Measurements from ENCODE around the gene SMAD7. TPM values are rescaled to one million over a fixed set of nuclear protein-coding genes. Genes with fewer than 3 reads are reported as not detected.
A peak's percentile ranks its signal among the peaks of the same experiment; 100 is the strongest.

The SMAD7 gene
- total RNA-seq, 1 donor from 2014 or later, result 8.9 TPM

GRCh38 chr18:48974304-48975119, 23.7 kb upstream of the SMAD7 start:
- H3K4me3 ChIP-seq (ENCODE audit: low read length in 3 of 3), result peak overlapping the region; percentile 65 to 72 (median 67)
- H3K9ac ChIP-seq (ENCODE audit: low read depth in 1 of 3, low read length in 3 of 3), result peak overlapping the region; percentile 70 to 88 (median 73)
- H3K27me3 ChIP-seq (ENCODE audit: control insufficient read depth in 3 of 3, insufficient read depth in 3 of 3, low read length in 3 of 3), result no peaks in the 10 kb centered on the region

GRCh38 chr18:48973731-48974130, 23.0 kb upstream of the SMAD7 start:
- Histone ChIP-seq H3K9ac (ENCODE audit: low read depth in 1 of 3, low read length in 3 of 3) (no peak overlapping the region), H3K9me3 (ENCODE audit: control insufficient read depth in 3 of 3, low read length in 3 of 3) (no peaks in the 10 kb centered on the region), H3K36me3 (ENCODE audit: control insufficient read depth in 3 of 3, insufficient read depth in 3 of 3, low read length in 3 of 3) (no peaks in the 10 kb centered on the region), H3K4me1 (ENCODE audit: control insufficient read depth in 3 of 3, insufficient read depth in 3 of 3, low read length in 3 of 3) (peaks cover 0 to 12% (median 0%) of the 10 kb centered on the region in 3 donors), H3K27me3 (ENCODE audit: control insufficient read depth in 3 of 3, insufficient read depth in 3 of 3, low read length in 3 of 3) (no peaks in the 10 kb centered on the region), H3K27ac (ENCODE audit: low read depth, low read length) (no peak overlapping the region), H3K4me3 (ENCODE audit: low read length in 3 of 3) (no peak overlapping the region)

More at GRCh38 chr18:48974304-48975119, 23.7 kb upstream of the SMAD7 start:
- H3K4me1 ChIP-seq (ENCODE audit: control insufficient read depth in 3 of 3, insufficient read depth in 3 of 3, low read length in 3 of 3), result peaks cover 0 to 12% (median 0%) of the 10 kb centered on the region in 3 donors
- H3K36me3 ChIP-seq (ENCODE audit: control insufficient read depth in 3 of 3, insufficient read depth in 3 of 3, low read length in 3 of 3), result no peaks in the 10 kb centered on the region
- H3K27ac ChIP-seq (ENCODE audit: low read depth, low read length), result peak overlapping the region; percentile 91
- no peaks in the 10 kb centered on the region for H3K9me3 ChIP-seq (ENCODE audit: control insufficient read depth in 3 of 3, low read length in 3 of 3)

DNA sequence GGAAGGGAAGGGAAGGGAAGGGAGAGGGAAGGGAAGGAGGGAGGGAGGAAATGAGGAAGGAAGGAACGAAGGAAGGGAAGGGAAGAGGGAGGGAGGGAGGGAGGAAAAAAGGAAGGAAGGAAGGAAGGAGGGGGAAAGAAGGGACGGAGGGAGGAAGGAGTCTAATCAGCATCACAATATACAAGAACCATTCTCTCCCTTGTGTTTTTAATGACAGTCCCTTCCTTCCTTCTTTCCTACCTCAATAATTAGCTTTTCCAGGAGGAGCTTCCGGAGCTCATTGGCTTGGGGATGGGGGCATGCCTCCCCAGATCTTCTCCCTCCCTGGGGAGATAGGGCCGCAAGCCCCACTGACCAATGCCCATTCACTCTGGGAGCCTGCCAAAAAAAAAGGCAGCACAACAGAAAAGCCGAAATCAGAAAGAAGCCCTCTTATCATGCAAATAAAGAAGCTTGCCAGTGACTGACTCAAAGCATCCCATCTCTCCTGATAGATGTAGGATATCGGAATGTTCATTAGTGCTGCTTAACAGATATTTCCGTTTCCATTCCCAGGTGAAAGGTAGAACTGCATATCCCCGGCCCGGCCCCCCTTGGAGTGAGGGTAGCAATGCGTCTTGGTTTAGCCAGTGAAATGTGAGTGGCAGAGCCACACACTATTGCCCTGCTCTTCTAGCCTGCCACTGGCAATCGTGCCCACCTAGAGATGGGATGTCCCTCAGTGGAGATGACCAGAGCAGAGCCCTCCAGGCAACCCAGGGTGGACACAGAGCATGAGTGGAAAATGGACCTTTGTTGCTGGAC, 17.8 kb upstream of the SMAD7 start:
- Histone ChIP-seq H3K36me3 (ENCODE audit: control insufficient read depth in 3 of 3, insufficient read depth in 3 of 3, low read length in 3 of 3) (no peaks in the 10 kb centered on the region), H3K9ac (ENCODE audit: low read depth in 1 of 3, low read length in 3 of 3) (no peak overlapping the region), H3K27ac (ENCODE audit: low read depth, low read length) (no peak overlapping the region), H3K27me3 (ENCODE audit: control insufficient read depth in 3 of 3, insufficient read depth in 3 of 3, low read length in 3 of 3) (no peaks in the 10 kb centered on the region), H3K9me3 (ENCODE audit: control insufficient read depth in 3 of 3, low read length in 3 of 3) (no peaks in the 10 kb centered on the region), H3K4me3 (ENCODE audit: low read length in 3 of 3) (no peak overlapping the region), H3K4me1 (ENCODE audit: control insufficient read depth in 3 of 3, insufficient read depth in 3 of 3, low read length in 3 of 3) (no peaks in the 10 kb centered on the region)

GRCh38 chr18:48967545-48967944, 16.8 kb upstream of the SMAD7 start:
- no peaks in the 10 kb centered on the region for H3K27me3 ChIP-seq (ENCODE audit: control insufficient read depth in 3 of 3, insufficient read depth in 3 of 3, low read length in 3 of 3)
- no peaks in the 10 kb centered on the region for H3K36me3 ChIP-seq (ENCODE audit: control insufficient read depth in 3 of 3, insufficient read depth in 3 of 3, low read length in 3 of 3)
- H3K9ac ChIP-seq (ENCODE audit: low read depth in 1 of 3, low read length in 3 of 3), result no peak overlapping the region
- peaks cover 0 to 3% (median 2%) of the 10 kb centered on the region in 3 donors for H3K4me1 ChIP-seq (ENCODE audit: control insufficient read depth in 3 of 3, insufficient read depth in 3 of 3, low read length in 3 of 3)
- no peaks in the 10 kb centered on the region for H3K9me3 ChIP-seq (ENCODE audit: control insufficient read depth in 3 of 3, low read length in 3 of 3)
- H3K27ac ChIP-seq (ENCODE audit: low read depth, low read length), result no peak overlapping the region
- no peak overlapping the region for H3K4me3 ChIP-seq (ENCODE audit: low read length in 3 of 3)

- Histone ChIP-seq H3K27me3 (ENCODE audit: control insufficient read depth in 3 of 3, insufficient read depth in 3 of 3, low read length in 3 of 3) (no peaks in the 10 kb centered on the region), H3K9me3 (ENCODE audit: control insufficient read depth in 3 of 3, low read length in 3 of 3) (no peaks in the 10 kb centered on the region), H3K9ac (ENCODE audit: low read depth in 1 of 3, low read length in 3 of 3) (no peak overlapping the region), H3K36me3 (ENCODE audit: control insufficient read depth in 3 of 3, insufficient read depth in 3 of 3, low read length in 3 of 3) (no peaks in the 10 kb centered on the region), H3K27ac (ENCODE audit: low read depth, low read length) (no peak overlapping the region), H3K4me1 (ENCODE audit: control insufficient read depth in 3 of 3, insufficient read depth in 3 of 3, low read length in 3 of 3) (peaks cover 0 to 5% (median 2%) of the 10 kb centered on the region in 3 donors), H3K4me3 (ENCODE audit: low read length in 3 of 3) (no peak overlapping the region)
Observed at GRCh38 chr18:48966523-48966922, 15.8 kb upstream of the SMAD7 start.

DNA sequence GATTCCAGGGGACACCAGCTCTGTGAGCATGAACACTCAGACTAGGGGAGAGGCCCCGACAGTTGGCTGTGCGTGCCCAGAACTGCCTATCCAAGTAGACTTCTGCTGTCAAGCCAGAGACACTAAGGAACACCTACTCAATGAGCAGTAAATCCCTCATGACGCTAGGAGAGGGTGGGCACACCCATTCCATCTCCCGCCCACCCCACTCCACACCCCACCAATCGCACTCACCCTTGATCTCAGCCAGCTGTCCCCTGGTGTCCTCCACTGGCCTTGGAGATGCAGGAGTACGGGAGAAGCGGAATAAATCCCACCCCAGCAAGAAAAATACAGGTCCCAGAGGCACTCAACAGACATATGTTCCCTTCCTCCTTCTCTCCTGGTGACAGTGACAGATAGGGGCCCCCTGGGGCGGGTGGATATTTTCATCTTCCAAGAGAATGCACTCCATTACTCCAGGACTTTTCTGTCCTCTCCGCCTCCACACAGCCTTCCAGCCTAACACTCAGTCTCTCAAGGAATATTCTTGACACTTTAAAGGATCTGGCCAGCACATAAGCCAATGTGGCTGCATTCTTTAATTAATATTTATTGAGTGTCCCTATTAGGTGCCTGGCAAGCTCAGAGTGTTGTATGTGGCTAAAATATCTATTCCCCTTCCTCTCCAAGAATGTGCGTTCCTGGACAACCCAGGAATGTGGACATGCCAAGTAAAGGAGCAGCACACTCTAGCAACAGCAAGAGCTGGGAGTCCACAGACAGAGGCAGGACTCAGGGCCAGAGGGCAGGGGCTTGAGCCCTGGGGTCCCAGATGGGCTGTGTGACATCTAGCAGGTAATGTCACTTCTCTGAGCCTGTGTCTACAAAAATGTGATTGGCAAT, 13.1 kb upstream of the SMAD7 start:
- H3K27ac ChIP-seq (ENCODE audit: low read depth, low read length), result no peak overlapping the region
- H3K9ac ChIP-seq (ENCODE audit: low read depth in 1 of 3, low read length in 3 of 3), result no peak overlapping the region
- no peaks in the 10 kb centered on the region for H3K36me3 ChIP-seq (ENCODE audit: control insufficient read depth in 3 of 3, insufficient read depth in 3 of 3, low read length in 3 of 3)
- H3K27me3 ChIP-seq (ENCODE audit: control insufficient read depth in 3 of 3, insufficient read depth in 3 of 3, low read length in 3 of 3), result no peaks in the 10 kb centered on the region
- no peak overlapping the region for H3K4me3 ChIP-seq (ENCODE audit: low read length in 3 of 3)
- no peaks in the 10 kb centered on the region for H3K9me3 ChIP-seq (ENCODE audit: control insufficient read depth in 3 of 3, low read length in 3 of 3)
- peaks cover 0 to 5% (median 2%) of the 10 kb centered on the region in 3 donors for H3K4me1 ChIP-seq (ENCODE audit: control insufficient read depth in 3 of 3, insufficient read depth in 3 of 3, low read length in 3 of 3)

- Histone ChIP-seq H3K27me3 (ENCODE audit: control insufficient read depth in 3 of 3, insufficient read depth in 3 of 3, low read length in 3 of 3) (no peaks in the 10 kb centered on the region), H3K4me1 (ENCODE audit: control insufficient read depth in 3 of 3, insufficient read depth in 3 of 3, low read length in 3 of 3) (peaks cover 0 to 5% (median 2%) of the 10 kb centered on the region in 3 donors), H3K27ac (ENCODE audit: low read depth, low read length) (no peak overlapping the region), H3K36me3 (ENCODE audit: control insufficient read depth in 3 of 3, insufficient read depth in 3 of 3, low read length in 3 of 3) (no peaks in the 10 kb centered on the region), H3K9me3 (ENCODE audit: control insufficient read depth in 3 of 3, low read length in 3 of 3) (no peaks in the 10 kb centered on the region), H3K4me3 (ENCODE audit: low read length in 3 of 3) (no peak overlapping the region), H3K9ac (ENCODE audit: low read depth in 1 of 3, low read length in 3 of 3) (no peak overlapping the region)
Observed at GRCh38 chr18:48962994-48963561, 12.3 kb upstream of the SMAD7 start.

DNA sequence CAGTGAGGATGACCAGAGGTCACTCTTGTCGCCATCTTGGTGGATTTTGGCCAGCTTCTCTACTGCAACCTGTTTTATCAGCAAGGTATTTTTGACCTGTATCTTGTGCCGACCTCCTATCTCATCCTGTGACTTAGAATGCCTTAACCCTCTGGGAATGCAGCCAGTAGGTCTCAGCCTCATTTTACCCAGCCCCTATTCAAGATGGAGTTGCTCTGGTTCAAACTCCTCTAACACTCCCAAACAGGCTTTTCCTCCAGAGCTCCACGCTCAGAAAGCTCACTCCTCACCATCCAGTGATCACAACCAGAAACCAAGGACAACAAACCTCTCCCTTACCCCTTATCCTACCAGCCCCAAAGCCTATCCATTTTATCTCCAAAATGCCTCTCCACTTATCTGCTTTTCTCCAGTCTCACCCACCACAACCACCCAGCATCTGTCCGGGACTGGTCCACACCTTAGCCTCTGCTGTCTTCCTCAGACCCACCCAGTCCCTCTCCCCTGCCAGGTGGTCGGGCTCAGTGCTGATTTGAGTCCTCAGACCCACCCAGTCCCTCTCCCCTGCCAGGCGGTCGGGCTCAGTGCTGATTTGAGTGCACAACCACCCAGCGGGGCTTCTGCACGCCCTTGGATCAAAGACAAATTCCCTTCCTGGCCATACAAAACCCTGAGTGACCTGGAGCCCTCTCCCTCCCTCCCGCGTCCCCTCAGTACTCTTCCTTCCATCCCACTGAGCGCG, 11.7 kb upstream of the SMAD7 start:
- H3K9ac ChIP-seq (ENCODE audit: low read depth in 1 of 3, low read length in 3 of 3), result no peak overlapping the region
- no peaks in the 10 kb centered on the region for H3K36me3 ChIP-seq (ENCODE audit: control insufficient read depth in 3 of 3, insufficient read depth in 3 of 3, low read length in 3 of 3)
- no peaks in the 10 kb centered on the region for H3K27me3 ChIP-seq (ENCODE audit: control insufficient read depth in 3 of 3, insufficient read depth in 3 of 3, low read length in 3 of 3)
- H3K27ac ChIP-seq (ENCODE audit: low read depth, low read length), result no peak overlapping the region
- H3K4me3 ChIP-seq (ENCODE audit: low read length in 3 of 3), result no peak overlapping the region
- H3K4me1 ChIP-seq (ENCODE audit: control insufficient read depth in 3 of 3, insufficient read depth in 3 of 3, low read length in 3 of 3), result peaks cover 2 to 5% (median 4%) of the 10 kb centered on the region in 3 donors
- no peaks in the 10 kb centered on the region for H3K9me3 ChIP-seq (ENCODE audit: control insufficient read depth in 3 of 3, low read length in 3 of 3)

DNA sequence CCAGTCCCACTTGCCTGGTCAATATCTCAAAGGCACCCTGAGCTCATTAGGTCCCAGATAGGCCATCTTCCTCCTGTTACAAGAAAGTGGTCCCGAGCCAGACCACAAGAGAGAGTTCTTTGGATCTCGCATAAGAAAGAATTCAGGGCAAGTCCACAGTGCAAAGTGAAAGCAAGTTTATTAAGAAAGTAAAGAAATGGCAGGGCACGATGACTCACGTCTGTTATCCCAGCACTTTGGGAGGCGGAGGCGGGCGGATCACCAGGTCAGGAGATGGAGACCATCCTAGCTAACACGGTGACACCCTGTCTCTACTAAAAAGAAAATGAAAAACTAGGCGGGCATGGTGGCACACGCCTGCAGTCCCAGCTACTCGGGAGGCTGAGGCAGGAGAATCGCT, 10.8 kb upstream of the SMAD7 start:
- no peak overlapping the region for H3K4me3 ChIP-seq (ENCODE audit: low read length in 3 of 3)
- no peak overlapping the region for H3K27ac ChIP-seq (ENCODE audit: low read depth, low read length)
- H3K9me3 ChIP-seq (ENCODE audit: control insufficient read depth in 3 of 3, low read length in 3 of 3), result no peaks in the 10 kb centered on the region
- H3K9ac ChIP-seq (ENCODE audit: low read depth in 1 of 3, low read length in 3 of 3), result no peak overlapping the region
- H3K4me1 ChIP-seq (ENCODE audit: control insufficient read depth in 3 of 3, insufficient read depth in 3 of 3, low read length in 3 of 3), result peaks cover 8 to 12% (median 11%) of the 10 kb centered on the region in 3 donors
- no peaks in the 10 kb centered on the region for H3K36me3 ChIP-seq (ENCODE audit: control insufficient read depth in 3 of 3, insufficient read depth in 3 of 3, low read length in 3 of 3)
- H3K27me3 ChIP-seq (ENCODE audit: control insufficient read depth in 3 of 3, insufficient read depth in 3 of 3, low read length in 3 of 3), result no peaks in the 10 kb centered on the region
